ENCODE results near the gene SPATA32. TPM values are rescaled to one million over a fixed set of nuclear protein-coding genes. Genes with fewer than 3 reads are reported as not detected.

SPATA32 gene
- total RNA-seq, 1 experiment from 2014 or later, result not detected

GRCh38 chr17:45241328-45242028 is 20.4 kb downstream of the SPATA32 start:
- H3K4me3 Mint-ChIP-seq (ENCODE audit: unreplicated experiment), result no peak overlapping the region
- ChIA-PET POLR2A (interaction anchor here (1.8 kb wide), 1 partner anchor 13 kb away, joined by 5 read pairs; no protein-coding TSS in a partner anchor), CTCF (interaction anchor here (0.6 to 1.5 kb wide), 3 partner anchors 22 to 106 kb away, joined by 3 to 5 read pairs (median 3); partner anchors contain the start of gene ACBD4)
- no peak for TF ChIP-seq CTCF (IDR thresholded peaks at IDR 0.05; ENCODE audit: unreplicated experiment)
- no peak for DNase-seq (ENCODE audit: unreplicated experiment)
- intact Hi-C loops (cut with micrococcal nuclease), result no loop called here
- peaks cover 5% of the 10 kb centered on the region for H3K4me1 Mint-ChIP-seq (ENCODE audit: insufficient read depth, unreplicated experiment)
- no peaks in the 10 kb centered on the region for H3K9me3 Mint-ChIP-seq (ENCODE audit: unreplicated experiment)
- no peak overlapping the region for H3K27ac Mint-ChIP-seq (ENCODE audit: low read depth, unreplicated experiment)
- no peaks in the 10 kb centered on the region for H3K27me3 Mint-ChIP-seq (ENCODE audit: insufficient read depth, unreplicated experiment)
- peaks cover 8% of the 10 kb centered on the region for H3K36me3 Mint-ChIP-seq (ENCODE audit: insufficient read depth, unreplicated experiment)
- BruUV-seq (replicated peaks), result no TSS peak

- CTCF ChIA-PET, result interaction anchor here (0.5 to 1.5 kb wide), 2 partner anchors 21 to 147 kb away, joined by 4 to 5 read pairs; no protein-coding TSS in a partner anchor
- no peak overlapping the region for H3K4me3 Mint-ChIP-seq (ENCODE audit: unreplicated experiment)
These were observed 21.0 kb downstream of the SPATA32 start for GRCh38 chr17:45240905-45241327.

GRCh38 chr17:45238155-45238774 is 23.6 kb downstream of the SPATA32 start:
- Mint-ChIP-seq H3K27ac (ENCODE audit: low read depth, unreplicated experiment) (no peak overlapping the region), H3K4me1 (ENCODE audit: insufficient read depth, unreplicated experiment) (no peaks in the 10 kb centered on the region), H3K4me3 (ENCODE audit: unreplicated experiment) (no peak overlapping the region), H3K27me3 (ENCODE audit: insufficient read depth, unreplicated experiment) (no peaks in the 10 kb centered on the region), H3K9me3 (ENCODE audit: unreplicated experiment) (no peaks in the 10 kb centered on the region), H3K36me3 (ENCODE audit: insufficient read depth, unreplicated experiment) (no peaks in the 10 kb centered on the region)
- DNase-seq (ENCODE audit: unreplicated experiment), result no peak
- ChIA-PET POLR2A (no interaction called here), CTCF (interaction anchor here (0.6 to 2.3 kb wide), 3 partner anchors 19 to 119 kb away, joined by 3 to 13 read pairs (median 9); partner anchors contain the start of gene ACBD4)
- no peak for TF ChIP-seq CTCF (IDR thresholded peaks at IDR 0.05; ENCODE audit: unreplicated experiment)
- BruUV-seq (replicated peaks), result no TSS peak
- intact Hi-C loops (cut with micrococcal nuclease), result no loop called here

More at GRCh38 chr17:45240905-45241327, 21.0 kb downstream of the SPATA32 start:
- Mint-ChIP-seq H3K36me3 (ENCODE audit: insufficient read depth, unreplicated experiment) (peaks cover 8% of the 10 kb centered on the region), H3K9me3 (ENCODE audit: unreplicated experiment) (no peaks in the 10 kb centered on the region), H3K27ac (ENCODE audit: low read depth, unreplicated experiment) (no peak overlapping the region), H3K27me3 (ENCODE audit: insufficient read depth, unreplicated experiment) (no peaks in the 10 kb centered on the region), H3K4me1 (ENCODE audit: insufficient read depth, unreplicated experiment) (no peaks in the 10 kb centered on the region)
- DNase-seq (ENCODE audit: unreplicated experiment), result no peak
- POLR2A ChIA-PET, result interaction anchor here (0.6 to 1.8 kb wide), 2 partner anchors 12 to 516 kb away, joined by 3 to 5 read pairs; no protein-coding TSS in a partner anchor
- no TSS peak for BruUV-seq (replicated peaks)
- intact Hi-C loops (cut with micrococcal nuclease), result no loop called here
- no peak for TF ChIP-seq CTCF (IDR thresholded peaks at IDR 0.05; ENCODE audit: unreplicated experiment)

- Mint-ChIP-seq H3K27ac (ENCODE audit: low read depth, unreplicated experiment) (no peak overlapping the region), H3K4me3 (ENCODE audit: unreplicated experiment) (no peak overlapping the region), H3K27me3 (ENCODE audit: insufficient read depth, unreplicated experiment) (no peaks in the 10 kb centered on the region), H3K9me3 (ENCODE audit: unreplicated experiment) (no peaks in the 10 kb centered on the region), H3K4me1 (ENCODE audit: insufficient read depth, unreplicated experiment) (no peaks in the 10 kb centered on the region), H3K36me3 (ENCODE audit: insufficient read depth, unreplicated experiment) (no peaks in the 10 kb centered on the region)
- TF ChIP-seq CTCF (IDR thresholded peaks at IDR 0.05; ENCODE audit: unreplicated experiment), result no peak
- intact Hi-C loops (cut with micrococcal nuclease), result no loop called here
- ChIA-PET CTCF (interaction anchor here (2.3 kb wide), 2 partner anchors 18 to 102 kb away, joined by 9 to 13 read pairs; partner anchors contain the start of gene ACBD4), POLR2A (no interaction called here)
- DNase-seq (ENCODE audit: unreplicated experiment), result no peak
- no TSS peak for BruUV-seq (replicated peaks)
These were observed 24.2 kb downstream of the SPATA32 start for GRCh38 chr17:45237686-45238085.

Data from MCF 10A (cell line).